Activated naive CD4-positive, alpha-beta T cell treated with anti-CD3 and anti-CD28 coated beads, Interleukin-2, amount 50 U/mL, for 16 hours (primary cell): ENCODE measurements around the gene SYP.
A peak's percentile ranks its signal among the peaks of the same experiment; 100 is the strongest.
"Not testable (repeated sequence)": the region's sequence is repeated elsewhere in the genome, so short reads cannot be mapped to it uniquely, and the experiment has no call there.

ENCODE experiments used
- DNase-seq: peaks from one replicate; pipeline ENCODE4 v3.0.0-alpha.2; 2020

SYP gene

DNA sequence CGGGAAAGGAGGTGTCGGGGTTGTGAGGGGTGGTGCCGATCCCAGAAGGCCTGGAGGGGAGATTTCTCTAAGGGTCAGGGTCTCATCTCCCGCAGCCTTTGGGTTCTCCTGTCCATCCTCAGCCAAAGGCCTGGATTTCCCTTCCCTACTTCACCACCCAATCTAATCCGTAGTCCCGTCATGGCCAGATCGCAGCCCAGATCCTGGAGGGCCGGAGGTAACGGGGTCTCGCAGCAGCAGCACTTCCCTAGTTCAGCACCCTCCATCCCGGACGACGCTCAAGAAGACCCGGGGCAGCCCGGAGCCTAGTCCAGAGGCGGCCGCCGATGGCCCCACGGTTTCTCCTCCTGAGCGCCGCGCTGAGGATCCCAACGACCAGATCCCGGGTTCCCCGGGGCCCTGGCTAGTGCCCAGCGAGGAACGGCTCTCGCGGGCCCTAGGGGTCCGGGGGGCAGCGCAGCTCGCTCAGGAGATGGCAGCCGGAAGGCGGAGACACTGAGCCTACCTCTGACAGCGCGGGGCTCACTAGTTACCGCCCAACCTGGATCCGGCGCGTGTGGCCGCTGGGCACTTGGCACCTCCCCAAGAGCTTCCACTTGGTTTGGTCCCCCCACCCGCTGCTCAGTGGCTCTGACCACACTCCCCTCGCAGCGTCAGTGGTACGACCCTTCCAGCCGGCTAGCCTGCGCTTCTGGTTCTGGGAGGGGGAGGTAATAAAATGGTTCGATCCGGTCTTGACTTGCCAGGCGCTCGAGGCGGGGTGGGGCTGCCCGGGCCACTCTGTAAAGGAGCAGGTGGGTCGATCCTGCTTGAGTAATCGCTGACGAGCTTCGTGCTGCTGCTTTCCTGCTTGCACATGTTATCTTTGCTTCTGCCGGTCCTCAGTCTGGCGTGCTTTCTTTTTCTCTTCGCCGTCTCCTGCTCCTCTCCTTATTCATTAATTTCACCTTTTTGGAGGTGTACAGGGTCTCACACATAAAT, 33.8 kb downstream of the SYP start:
- DNase-seq, result peak; percentile 74

DNA sequence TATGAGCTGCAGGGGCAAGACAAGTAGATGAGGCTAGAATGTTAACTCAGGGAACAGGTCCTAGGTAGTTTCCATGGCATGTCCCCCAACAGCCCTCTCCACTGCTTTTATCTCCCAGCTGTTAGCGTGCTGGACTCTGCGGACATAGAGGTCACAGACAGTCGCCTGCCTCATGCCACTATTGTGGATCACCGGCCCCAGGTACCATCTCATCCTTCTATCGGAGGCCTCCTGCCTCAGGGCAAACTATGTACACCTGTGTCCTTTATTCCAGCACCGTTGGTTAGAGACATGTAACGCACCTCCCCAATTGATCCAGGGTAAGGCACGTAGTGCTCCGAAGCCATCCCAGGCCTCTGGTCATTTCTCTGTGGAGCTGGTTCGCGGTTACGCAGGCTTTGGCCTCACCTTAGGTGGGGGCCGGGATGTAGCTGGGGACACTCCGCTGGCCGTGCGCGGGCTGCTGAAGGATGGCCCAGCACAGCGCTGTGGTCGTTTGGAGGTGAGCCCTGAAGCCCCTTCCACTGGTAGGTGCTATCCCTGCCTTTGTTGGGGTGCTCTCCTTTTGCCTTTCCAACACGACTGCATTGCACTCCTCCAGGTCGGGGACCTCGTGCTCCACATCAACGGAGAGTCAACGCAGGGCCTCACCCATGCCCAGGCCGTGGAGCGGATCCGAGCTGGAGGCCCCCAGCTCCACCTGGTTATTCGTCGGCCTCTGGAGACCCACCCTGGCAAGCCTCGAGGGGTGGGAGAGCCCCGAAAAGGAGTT, 35.2 kb downstream of the SYP start:
- DNase-seq, result no peak

DNA sequence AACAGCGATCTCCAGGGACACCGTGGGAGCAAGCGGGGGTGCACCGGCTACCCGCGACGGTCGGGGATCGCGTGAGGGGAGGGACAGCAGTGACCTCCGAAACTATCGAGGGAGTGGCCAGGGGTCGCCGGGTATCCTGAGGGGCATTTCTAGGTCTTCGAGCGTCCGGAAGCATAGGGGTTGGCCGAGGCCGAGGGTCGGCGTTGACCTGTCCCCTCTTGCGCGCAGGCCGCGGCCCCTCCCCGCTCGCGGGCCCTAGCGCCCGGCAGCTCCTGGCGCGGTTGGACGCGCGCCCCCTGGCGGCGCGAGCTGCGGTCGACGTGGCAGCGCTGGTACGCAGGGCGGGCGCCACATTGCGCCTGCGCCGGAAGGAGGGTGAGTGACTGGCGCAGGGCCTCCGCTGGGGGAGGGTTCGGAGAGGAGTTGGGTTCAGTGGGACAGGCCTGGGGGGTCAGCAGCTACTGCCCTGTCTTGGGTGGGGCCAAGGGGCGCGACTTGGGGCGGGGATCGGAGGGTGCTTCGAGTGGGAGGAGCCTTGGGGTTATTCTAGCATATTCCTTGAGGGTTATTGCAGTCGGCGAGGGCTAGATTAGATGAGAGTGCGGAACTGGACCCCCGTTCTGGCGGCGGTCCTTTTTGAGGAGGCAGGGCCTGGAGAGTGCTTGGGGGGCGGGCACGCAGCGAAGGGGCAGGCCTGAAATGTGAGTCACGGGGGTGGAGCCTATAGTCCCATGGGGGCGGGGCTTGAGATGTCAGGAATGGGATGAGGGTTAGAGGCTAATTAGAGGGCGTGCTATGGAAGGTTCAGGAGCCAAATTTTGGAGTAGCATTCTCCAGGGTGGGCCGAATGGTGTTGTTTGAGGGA, 36.2 kb downstream of the SYP start:
- DNase-seq, result peak; percentile 81

DNA sequence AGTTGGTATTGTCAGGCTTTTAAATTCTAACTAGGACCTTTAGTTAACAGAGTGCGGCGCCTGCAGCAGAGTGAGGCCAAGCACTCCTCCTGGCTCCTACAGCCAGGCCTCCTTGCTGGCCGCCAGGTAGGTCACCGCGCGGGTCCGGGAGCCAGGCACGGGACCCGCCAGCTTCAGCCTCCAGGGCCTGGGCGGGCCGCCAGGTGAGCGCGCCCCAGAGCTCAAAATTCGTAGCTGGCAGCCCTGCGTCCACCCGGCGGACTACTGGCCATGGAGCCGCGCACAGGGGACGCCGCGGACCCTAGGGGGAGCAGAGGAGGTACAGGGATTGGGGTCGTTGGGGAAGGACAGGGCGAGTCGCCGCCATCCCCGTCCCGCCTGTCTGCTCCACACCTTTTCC, 37.4 kb downstream of the SYP start, which contains the start of gene MAGIX:
Gene MAGIX (plus strand): TSS at position 139 of the 400 bp plus-strand sequence. CDS start 132 bp downstream, at position 271.
- DNase-seq, result no peak

DNA sequence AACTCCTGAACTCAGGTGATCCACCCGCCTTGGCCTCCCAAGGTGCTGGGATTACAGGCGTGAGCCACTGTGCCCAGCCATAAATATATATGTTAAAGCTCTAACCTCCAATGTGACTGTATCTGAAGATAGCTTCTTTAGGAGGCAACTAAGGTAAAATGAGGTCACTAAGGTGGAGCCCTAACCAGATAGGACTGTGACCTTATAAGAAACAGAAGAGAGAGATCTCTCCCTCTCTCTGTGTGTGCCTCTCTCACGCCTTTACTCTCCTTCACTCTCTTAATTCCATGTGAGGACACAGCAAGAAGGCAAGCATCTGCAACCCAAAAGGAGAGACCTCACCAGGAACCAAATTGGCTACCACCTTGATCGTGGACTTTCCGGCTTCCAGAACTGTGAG, 38.4 kb downstream of the SYP start:
- DNase-seq, result no peak

DNA sequence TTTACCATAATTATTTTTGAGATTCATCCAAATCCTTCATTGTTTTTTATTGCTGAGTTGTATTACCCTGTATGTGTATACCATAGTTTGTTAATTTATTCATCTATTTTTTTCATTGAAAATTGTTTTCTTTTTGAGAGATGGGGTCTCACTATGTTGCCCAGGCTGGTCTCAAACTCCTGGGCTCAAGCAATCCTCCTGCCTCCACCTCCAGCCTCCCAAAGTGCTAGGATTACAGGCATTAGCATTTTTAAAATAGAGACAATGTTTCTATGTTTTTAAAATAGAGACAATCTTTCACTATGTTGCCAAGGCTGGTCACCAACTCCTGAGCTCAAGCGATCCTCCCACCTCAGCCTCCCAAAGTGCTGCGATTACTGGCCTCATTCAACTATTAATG, 39.1 kb downstream of the SYP start:
- no peak for DNase-seq

DNA sequence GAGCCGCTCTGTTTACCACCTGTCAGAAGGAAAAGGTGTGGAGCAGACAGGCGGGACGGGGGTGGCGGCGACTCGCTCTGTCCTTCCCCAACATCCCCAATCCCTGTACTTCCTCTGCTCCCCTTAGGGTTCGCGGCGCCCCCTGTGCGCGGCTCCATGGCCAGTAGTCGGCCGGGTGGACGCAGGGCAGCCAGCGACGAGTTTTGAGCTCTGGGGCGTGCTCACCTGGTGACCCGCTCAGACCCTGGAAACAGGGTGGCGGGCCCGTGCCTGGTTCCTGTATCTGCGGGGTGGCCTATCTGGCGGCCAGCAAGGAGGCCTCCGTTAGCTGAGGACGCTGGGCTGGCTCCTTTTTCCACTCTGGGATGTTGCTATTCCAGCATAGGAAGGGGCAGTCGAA, 42.8 kb downstream of the SYP start:
- DNase-seq, result no peak

DNA sequence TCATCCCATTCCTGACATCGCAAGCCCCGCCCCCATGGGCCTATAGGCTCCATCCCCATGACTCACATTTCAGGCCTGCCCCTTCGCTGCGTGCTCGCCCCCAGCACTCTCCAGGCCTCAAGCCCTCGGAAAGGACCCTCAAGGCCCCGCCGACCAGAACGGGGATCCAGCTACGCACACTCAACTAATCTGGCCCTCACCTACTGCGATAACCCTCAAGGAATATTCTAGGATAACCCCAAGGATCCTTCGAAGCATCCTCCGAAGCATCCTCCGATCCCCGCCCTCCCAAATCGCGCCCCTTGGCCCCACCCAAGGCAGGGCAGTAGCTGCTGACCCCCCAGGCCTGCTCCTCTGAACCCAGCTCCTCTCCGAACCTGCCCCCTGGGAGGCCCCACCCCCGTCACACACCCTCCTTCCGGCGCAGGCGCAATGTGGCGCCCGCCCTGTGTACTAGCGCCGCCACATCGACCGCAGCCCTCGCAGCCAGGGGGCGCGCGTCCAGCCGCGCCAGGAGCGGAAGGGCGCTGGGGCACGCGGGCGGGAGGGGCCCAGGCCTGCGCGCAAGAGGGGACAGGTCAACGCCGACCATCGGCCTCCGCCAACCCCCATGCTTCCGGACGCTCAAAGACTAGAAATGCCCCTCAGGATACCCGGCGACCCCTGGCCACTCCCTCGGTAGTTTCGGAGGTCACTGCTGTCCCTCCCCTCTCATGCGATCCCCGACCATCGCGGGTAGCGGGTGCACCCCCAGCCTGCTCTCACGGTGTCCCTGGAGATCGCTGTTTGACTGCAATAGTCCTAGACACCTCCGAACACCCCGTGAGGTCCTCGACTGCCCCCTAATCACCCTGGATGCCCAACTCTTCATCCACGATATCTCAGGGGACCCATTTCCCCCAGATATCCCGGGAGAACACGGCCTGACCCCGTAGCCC, 43.8 kb downstream of the SYP start:
- peak; percentile 86 for DNase-seq

DNA sequence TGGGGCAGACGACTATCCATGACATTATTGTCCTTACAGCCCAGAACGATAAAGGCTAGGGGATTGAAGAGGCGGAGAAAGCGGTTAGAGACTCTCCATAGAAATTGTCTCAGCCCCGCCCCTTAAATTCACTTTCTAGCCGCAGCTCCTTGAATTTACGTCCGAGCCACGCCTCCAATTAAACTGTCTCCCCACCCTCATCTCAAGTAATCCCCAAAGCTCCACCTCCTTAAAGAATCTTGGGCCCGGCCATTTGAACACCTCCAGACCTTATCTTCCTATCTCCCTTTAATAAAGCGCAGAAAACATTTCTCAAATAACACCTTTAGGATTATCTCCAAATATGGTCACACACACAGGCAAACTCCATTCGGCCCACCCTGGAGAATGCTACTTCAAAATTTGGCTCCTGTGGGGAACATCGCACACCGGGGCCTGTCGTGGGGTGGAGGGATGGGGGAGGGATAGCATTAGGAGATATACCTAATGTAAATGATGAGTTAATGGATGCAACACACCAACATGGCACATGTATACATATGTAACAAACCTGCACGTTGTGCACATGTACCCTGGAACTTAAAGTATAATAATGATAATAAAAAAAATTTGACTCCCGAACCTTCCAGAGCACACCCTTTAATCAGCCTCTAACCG, 44.6 kb downstream of the SYP start:
- DNase-seq, result peak; percentile 33

DNA sequence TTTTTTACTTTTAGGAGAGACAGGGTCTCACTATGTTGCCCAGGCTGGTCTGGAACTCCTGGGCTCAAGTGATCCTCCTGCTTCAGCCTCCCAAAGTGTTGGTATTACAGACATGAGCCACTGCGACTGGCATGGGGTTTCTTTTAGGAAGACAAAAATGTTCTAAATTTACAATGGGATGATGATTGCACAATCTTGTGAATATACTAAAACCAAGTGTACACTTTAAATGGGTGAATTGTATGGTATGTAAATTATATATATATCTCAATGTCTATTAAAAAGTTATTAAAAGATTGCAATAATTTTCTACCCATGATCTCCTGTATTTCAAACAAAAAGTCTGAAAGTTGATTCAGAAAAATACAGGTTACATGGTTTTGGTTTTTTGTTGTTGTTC, 46.5 kb downstream of the SYP start:
- no peak for DNase-seq

DNA sequence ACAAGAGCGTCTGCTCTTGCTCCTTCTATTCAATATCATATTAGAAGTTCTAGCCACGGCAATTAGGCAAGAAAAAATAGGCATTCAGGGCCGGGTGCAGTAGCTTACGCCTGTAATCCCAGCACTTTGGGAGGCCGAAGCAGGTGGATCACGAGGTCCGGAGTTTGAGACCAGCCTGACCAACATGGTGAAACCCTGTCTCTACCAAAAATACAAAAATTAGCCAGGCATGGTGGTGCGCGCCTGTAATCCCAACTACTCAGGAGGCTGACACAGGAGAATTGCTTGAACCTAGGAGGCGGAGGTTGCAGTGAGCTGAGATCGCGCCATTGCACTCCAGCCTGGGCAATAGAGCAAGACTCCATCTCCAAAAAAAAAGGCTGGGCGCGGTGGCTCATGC, 50.7 kb downstream of the SYP start:
- not testable (repeated sequence) for DNase-seq

DNA sequence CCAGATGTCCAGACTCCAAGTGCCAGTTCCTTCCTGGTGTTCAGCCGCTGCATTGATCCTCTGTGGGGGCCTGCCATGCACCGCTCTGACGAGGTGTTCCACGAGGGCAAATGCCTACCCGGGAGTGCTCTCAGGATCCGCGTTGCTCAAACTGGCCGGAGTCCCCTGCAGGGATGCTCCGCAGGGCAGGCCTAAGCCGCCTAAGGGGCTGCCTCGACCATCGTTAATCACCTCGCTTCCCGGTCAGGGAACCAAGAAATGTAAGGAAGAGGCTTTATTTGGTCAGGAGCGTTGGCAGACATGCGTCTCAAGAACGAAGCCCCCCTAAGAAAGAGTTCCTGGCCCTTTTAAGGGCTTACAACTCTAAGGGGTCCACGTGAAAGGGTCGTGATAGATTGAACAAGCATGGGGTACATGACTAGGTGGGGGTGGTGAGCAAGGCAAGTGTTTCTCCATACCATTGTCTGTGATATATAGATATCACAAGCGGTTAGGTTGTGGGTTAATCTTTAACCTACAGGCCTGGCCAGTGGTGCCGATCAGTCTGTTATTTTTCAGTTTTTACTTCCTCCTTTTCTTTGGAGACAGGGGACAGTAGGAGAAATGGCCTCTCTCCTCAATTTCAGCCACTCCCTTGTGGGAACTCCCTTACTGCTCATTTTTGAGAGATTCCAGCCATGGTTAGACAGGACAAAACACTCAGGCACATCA, 51.4 kb downstream of the SYP start:
- DNase-seq, result not testable (repeated sequence)

DNA sequence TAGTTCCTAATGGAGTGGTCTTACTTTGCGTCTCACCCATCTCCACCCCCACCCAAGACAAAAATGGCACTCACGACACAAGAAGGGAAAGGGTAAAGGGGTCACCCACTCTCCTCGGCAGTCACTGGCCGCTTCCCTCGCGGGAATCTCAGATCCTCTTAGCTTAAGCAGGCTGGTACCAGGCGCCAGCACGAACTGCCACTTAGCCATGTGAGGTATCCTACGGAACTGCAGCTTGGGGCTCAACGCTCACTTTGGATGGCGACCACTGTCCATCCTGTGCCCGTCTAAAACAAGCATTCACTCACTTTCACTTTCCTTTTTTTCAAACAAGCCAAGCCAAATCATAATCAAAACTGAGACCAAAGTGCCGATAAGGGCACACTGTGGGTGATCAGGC, 52.1 kb downstream of the SYP start:
- DNase-seq, result no peak

DNA sequence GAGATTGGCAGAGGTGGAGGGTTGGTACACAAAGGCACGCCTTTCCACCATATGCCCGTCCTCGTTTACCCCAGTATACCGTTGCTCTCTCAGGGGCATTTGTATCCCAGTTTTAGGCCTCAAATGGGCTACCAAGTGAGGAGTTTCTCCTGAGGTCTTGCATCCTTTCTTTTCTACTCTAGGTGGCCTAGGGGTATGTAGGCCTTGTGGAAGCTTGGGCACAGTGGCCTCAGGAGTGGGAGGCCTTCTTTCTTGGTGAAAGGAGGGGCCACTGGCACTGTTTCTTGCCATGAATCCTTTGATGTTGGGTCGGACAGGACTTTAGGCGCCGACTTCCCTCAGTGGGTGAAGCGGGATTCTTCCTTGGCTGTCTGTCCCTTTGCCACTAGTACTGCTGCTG, 52.7 kb downstream of the SYP start:
- no peak for DNase-seq

DNA sequence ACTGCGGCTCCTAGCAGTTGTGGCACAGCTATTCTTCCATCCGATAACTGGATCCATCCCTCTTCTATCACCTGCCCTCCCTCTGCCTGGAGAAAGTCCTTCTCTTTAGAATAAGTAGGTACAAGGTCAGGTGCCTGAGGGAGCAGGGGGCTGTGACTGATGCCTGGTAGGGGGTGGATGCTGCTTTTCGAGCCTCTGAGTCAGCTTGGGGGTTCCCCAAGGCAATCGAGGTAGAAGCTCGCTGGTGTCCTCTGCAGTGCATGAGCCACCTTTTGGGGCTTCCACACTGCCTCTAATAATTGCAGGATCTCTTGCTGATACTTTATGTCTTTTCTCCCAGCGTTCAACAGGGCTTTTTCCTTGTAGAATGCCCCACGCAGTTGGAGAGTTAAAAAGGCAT, 56.8 kb downstream of the SYP start:
- not testable (repeated sequence) for DNase-seq

DNA sequence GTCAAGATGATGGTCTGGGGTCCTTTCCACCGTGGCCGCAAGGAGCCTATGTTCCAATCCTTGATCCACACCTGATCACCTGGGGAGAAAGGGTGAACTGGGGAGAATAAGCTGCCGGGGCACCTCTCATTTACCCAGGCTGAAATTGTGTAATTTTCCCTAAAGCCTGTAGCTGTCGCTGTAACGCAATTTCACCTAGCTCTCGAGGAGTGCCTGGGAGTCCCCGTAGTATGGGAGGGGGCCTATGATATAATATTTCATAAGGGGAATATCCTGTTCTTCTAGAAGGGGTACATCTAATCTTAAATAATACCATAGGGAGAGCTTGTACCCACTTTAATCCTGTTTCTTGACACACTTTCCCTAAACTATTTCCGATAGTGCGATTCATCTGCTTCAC, 57.7 kb downstream of the SYP start:
- DNase-seq, result not testable (repeated sequence)

DNA sequence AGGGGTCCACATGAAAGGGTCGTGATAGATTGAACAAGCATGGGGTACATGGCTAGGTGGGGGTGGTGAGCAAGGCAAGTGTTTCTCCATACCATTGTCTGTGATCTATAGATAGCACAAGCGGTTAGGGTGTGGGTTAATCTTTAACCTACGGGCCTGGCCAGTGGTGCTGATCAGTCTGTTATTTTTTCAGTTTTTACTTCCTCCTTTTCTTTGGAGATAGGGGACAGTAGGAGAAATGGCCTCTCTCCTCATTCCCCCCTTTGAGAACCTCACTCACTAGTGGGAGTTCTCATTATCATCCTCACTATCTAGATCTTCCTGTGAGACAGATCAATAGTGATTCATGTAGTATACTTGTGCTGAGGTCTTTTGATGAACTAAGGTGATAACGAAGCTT, 60.3 kb downstream of the SYP start:
- DNase-seq, result no peak
